ENCODE data around the gene SCUBE1.

SCUBE1 gene

DNA sequence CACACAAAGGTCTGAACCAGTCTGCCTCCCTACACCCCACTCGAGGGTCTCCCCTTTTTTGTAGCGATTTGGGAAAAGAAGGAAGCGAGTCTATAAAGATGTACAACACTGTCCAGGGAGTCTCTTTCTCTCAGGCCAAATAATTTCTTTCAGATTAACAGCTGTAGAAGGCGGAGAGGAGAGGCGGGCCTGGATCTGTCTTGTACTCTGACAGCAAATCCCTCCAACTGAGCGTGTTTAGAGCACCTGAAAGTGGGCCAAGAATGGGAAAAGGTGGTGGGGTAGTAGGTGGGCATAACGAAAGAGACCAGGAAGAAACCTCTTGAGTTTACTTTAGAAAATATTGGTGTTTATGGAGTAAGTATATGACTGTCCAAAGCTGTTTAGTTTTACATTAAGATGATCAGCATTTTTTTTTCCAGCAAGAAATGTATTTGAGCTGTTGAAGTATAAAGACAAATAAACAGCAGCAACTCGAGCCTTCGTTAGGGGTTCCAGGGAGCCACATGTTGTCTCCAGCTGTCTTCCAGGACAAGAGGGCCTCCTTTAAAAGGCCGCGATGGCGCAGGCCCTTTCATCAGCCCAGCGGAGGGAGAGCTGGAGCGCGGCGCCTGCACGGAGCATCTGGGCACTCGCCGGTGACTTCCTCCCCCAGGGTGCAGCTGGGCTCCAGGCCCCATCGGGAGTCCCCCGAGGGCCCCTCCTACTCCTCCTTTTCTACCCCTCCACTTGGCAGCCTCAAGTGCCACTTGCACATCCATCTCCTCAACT lies 34.9 kb downstream of the SCUBE1 start:
- in situ Hi-C loops (cut with MboI; ENCODE audit: low pct_unique_long_range_greater_than_20kb, low sequenced_read_pairs): no loop called here
- DNase-seq: no peak

GRCh38 chr22:43305806-43306205 lies 37.4 kb downstream of the SCUBE1 start:
- DNase-seq: no peak
- in situ Hi-C loops (cut with MboI; ENCODE audit: low pct_unique_long_range_greater_than_20kb, low sequenced_read_pairs): no loop called here

DNA sequence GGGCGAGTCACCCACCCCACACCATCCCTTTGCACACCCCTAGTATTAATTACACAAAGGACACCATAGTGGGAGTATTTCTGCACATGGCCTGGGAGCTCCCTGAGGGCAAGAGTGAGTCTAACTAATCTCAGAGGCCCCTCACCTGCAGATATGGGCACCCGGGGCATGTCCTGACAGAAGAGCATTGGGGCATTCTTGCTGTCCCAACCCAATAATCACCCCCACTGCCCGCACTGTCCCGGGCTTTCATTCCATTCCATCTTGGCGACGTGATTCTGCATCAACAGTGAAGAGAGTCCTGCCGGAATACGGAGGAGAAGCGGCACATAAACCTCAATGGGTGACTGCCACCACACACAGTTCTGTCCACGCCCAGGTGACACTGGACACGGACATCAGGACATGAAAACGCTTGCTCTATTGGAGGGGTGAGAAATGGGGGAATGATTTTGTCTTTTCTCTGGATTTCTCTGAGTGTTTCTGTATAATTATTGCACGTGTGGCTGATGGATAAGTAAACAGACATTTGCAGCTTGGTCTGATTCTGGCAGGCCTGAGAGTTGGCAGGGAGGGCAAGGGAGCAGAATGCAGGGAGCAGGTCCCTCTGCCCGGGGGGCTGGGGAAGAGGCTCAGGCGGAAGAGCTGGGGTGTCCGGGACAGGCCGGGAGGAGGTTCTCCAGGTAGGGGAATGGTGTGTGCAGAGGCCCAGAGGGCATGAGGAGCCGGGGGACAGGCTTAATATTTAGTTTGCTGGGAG lies 38.2 kb downstream of the SCUBE1 start:
- DNase-seq: no peak
- in situ Hi-C loops (cut with MboI; ENCODE audit: low pct_unique_long_range_greater_than_20kb, low sequenced_read_pairs): no loop called here

DNA sequence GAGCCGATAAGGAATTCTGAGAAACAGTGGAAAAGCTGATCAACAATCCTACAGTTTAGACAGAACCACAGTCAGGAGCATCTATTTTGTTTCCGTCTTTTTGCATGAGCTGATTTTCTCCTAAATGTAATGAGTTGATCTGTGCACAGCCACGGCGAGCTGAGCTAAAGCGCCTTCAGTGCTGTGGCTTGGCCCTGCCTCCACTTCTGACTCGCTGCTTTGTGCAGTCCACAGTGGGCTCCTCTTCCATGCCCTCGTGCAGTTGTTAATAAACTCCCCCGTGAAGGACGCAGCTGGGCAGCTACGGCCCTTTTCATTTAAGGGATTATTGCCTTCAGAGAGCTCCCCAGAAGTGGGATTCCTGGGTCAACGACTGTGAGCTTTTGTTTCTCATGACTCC lies 39.4 kb downstream of the SCUBE1 start:
- DNase-seq: no peak
- in situ Hi-C loops (cut with MboI; ENCODE audit: low pct_unique_long_range_greater_than_20kb, low sequenced_read_pairs): no loop called here

- in situ Hi-C loops (cut with MboI; ENCODE audit: low pct_unique_long_range_greater_than_20kb, low sequenced_read_pairs): no loop called here
- no peak for DNase-seq
Measured at GRCh38 chr22:43303166-43303565, 40.0 kb downstream of the SCUBE1 start.

DNA sequence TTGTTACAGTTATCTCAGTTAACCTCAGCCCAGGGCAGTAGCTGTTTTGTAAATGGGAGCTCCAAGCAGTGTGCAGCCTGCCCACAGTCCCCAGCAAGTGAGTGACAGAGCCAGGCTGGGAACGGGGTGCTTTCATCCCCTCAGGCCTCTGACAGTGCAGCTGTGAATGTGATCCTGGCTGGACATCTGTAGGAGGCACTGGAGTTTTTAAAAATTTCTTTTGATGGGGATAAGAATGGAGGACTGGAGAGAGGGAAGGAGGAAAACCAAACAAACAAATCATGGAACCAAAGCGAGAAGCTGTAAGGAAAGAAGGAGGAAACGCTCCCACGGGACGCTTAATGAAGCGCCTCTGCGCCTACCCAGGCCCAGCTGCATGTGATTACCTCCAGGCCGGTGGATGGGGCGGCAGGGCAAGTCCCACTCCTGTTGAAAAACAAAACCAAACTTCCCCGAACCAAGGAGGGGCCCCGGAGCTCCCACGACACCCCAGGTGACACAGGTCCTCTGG lies 40.6 kb downstream of the SCUBE1 start:
- DNase-seq: no peak
- in situ Hi-C loops (cut with MboI; ENCODE audit: low pct_unique_long_range_greater_than_20kb, low sequenced_read_pairs): no loop called here

- DNase-seq: no peak
- in situ Hi-C loops (cut with MboI; ENCODE audit: low pct_unique_long_range_greater_than_20kb, low sequenced_read_pairs): no loop called here
Measured at GRCh38 chr22:43301866-43302265, 41.3 kb downstream of the SCUBE1 start.

- no peak for DNase-seq
- in situ Hi-C loops (cut with MboI; ENCODE audit: low pct_unique_long_range_greater_than_20kb, low sequenced_read_pairs): no loop called here
Measured at GRCh38 chr22:43300891-43301676, 42.1 kb downstream of the SCUBE1 start.

DNA sequence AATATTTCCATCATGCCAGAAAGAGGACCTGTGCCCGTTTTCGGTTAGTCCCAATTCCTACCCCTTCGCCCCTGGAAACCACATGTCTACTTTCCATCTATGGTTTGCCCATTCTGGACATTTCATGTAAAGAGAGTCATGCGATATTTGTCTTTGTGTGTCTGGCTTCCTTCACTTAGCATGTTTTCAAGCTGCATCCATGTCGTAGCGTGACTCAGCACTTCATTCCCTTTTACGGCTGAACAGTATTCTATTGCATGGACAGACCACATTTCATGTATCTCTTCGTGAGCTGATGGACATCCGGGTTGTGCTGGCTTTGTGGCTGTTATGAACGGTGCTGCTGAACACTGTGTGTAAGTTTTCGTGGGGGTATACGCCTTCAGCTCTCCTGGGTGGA lies 43.4 kb downstream of the SCUBE1 start:
- in situ Hi-C loops (cut with MboI; ENCODE audit: low pct_unique_long_range_greater_than_20kb, low sequenced_read_pairs): no loop called here
- DNase-seq: no peak

GRCh38 chr22:43298062-43298801 lies 44.9 kb downstream of the SCUBE1 start:
- no peak for DNase-seq
- in situ Hi-C loops (cut with MboI; ENCODE audit: low pct_unique_long_range_greater_than_20kb, low sequenced_read_pairs): no loop called here

- in situ Hi-C loops (cut with MboI; ENCODE audit: low pct_unique_long_range_greater_than_20kb, low sequenced_read_pairs): no loop called here
- DNase-seq: no peak
Measured at GRCh38 chr22:43297270-43298061, 45.7 kb downstream of the SCUBE1 start.

DNA sequence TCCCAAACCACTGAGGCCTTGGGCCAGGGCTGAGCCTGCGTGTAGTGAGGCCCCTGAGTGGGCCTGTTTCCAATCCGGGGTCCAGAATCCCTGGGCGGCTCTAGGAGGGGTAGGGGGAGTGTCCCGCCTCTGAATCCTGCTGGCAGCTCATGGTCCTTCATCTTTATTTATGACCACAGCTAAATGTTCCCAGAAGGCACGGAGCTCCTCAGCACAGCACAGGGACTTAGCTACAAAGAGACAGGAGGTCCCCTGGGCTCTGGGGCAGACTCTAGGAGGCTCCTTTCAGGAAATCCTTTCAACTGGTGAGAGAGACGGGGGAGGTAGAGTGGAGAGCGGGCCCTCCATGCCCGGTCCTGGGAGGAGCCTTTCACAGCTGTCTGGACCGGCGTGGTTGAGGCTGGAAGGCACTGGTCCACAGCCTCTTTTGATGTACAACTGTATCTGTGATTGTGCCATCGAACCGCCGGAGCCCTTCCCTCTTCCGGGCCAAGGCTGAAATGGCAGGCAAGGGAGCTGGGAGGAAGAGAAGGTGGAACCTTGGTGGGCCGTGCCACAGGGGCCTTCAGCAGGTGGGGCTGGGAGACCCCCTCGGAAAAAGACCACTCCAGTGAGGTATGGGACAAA lies 46.8 kb downstream of the SCUBE1 start:
- in situ Hi-C loops (cut with MboI; ENCODE audit: low pct_unique_long_range_greater_than_20kb, low sequenced_read_pairs): no loop called here
- DNase-seq: no peak

- DNase-seq: no peak
- in situ Hi-C loops (cut with MboI; ENCODE audit: low pct_unique_long_range_greater_than_20kb, low sequenced_read_pairs): no loop called here
Measured at GRCh38 chr22:43295660-43296059, 47.5 kb downstream of the SCUBE1 start.

DNA sequence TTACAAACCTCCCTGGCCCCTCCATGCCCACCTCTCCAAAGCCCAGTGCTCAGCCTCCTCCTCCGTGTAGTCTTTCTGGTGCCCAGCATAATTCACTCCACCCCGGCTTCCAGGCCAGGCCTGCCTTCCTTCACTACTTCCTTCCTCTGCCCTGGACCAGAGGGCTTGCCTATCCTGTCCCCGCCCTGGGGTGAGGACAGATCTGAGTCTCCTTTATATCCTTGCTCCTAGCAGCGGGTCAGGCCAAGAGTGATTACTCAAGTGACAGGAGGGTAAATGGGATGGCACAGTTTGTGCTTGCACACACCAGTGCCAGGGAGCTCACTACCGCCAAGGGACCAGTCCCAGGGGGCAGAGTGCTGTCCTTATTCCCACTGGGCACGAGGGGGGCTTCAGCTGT lies 48.0 kb downstream of the SCUBE1 start:
- no peak for DNase-seq
- in situ Hi-C loops (cut with MboI; ENCODE audit: low pct_unique_long_range_greater_than_20kb, low sequenced_read_pairs): no loop called here

DNA sequence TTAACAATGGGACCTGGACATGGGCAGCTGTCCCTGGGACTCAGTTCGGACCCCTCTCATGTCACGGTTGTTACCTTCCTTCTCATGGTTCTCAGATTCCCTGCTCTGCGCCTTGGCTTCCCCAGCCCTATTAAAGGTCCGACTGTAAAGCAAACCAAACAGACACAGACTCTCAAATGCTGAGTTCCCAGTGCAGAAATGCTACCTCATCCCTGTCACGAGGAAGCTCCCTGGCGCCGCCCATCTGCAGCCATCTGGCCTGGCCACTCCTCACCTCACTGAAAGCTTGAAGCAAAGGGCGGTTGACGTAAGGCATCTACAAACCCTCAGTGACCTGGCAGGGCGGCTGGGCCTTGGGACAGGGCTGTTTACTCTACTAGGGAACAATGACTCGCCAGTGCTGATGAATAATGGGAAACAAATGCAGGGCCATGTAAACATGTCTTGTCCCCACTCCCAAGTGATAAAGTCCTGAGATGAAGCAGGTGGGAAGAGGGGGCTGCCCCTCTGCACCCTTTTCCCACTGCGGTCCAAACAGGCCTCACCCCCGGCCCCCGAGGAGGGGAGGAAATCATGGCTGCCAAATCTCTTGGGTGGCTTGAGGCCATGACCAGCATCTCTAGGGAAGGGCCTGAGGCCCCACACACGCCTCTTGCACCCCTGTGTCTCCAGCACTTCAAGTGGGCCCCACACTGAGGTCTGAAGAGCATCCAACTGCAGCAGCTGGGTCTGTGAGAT lies 49.3 kb downstream of the SCUBE1 start:
- no peak for DNase-seq
- in situ Hi-C loops (cut with MboI; ENCODE audit: low pct_unique_long_range_greater_than_20kb, low sequenced_read_pairs): no loop called here

DNA sequence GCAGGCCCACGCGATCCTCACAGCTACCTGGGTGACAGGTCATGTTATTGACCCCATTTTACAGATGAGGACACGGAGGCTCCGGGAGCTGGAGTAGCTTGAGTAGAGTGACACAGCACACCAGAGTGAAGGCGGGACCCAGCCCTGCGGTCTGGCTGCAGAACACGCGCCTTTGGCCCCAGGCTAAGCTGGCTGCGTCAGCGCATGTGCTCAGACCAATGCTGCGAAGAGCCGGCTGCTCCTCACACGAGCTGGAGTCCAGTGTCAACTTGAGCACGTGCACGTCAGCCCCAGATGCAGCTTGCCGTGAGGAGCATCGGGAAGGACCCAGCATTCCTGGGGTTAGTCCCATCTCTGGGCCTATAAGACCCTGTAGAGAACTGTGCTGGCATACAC lies 49.9 kb downstream of the SCUBE1 start:
- in situ Hi-C loops (cut with MboI; ENCODE audit: low pct_unique_long_range_greater_than_20kb, low sequenced_read_pairs): no loop called here
- no peak for DNase-seq

DNA sequence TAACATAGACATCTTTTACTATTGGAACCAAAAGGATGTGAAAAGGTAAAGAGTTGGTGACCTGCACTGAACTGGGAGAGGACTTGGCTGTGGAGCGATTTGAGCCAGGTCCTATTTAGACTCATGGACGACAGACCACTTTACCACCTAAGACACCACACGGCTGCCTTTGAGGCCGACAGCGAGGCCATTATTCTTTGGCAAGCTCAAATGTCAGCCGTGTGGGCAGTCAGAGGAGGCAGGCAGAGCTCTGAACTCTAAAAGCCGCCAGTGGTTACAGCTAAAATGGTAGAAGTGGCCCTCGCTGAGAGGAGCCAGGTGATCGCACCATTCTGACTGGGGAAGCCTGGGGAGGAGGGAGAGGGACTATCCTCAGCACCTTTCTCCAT lies 50.5 kb downstream of the SCUBE1 start:
- no peak for DNase-seq
- in situ Hi-C loops (cut with MboI; ENCODE audit: low pct_unique_long_range_greater_than_20kb, low sequenced_read_pairs): no loop called here
